ENCODE results near the gene SFTPB. TPM values are rescaled to one million over a fixed set of nuclear protein-coding genes. Genes with fewer than 3 reads are reported as not detected.

Gene SFTPB
- total and polyA plus RNA-seq, 2 donors, result 0.09 to 0.89 TPM

- peaks cover 29 to 38% of the 10 kb centered on the region in 2 donors for H3K36me3 ChIP-seq (ENCODE audit: control insufficient read depth in 2 of 2, insufficient read depth in 2 of 2, low read length in 1 of 2)
- no peak overlapping the region for H3K4me3 ChIP-seq (ENCODE audit: low read length in 2 of 2)
- 96% methylated on average over 3 of the region's 3 CpGs for WGBS
- H3K27me3 ChIP-seq (ENCODE audit: control insufficient read depth in 2 of 2, insufficient read depth in 1 of 2, low read length in 1 of 2), result no peaks in the 10 kb centered on the region
- H3K4me1 ChIP-seq (ENCODE audit: control insufficient read depth in 2 of 2, insufficient read depth in 2 of 2, low read length in 2 of 2), result no peaks in the 10 kb centered on the region
- no peaks in the 10 kb centered on the region for H3K9me3 ChIP-seq (ENCODE audit: control insufficient read depth in 2 of 2, insufficient read depth in 1 of 2, low read length in 1 of 2)
- DNase-seq (ENCODE audit: low read depth in 6 of 9, low spot score in 9 of 9), result no peak
- H3K27ac ChIP-seq (ENCODE audit: low read depth in 1 of 2, low read length in 1 of 2), result no peak overlapping the region
Observed at GRCh38 chr2:85656468-85656867, 11.5 kb downstream of the SFTPB start.

- no peak for DNase-seq (ENCODE audit: low read depth in 6 of 9, low spot score in 9 of 9)
- Histone ChIP-seq H3K27ac (ENCODE audit: low read depth in 1 of 2, low read length in 1 of 2) (no peak overlapping the region), H3K9me3 (ENCODE audit: control insufficient read depth in 2 of 2, insufficient read depth in 1 of 2, low read length in 1 of 2) (no peaks in the 10 kb centered on the region), H3K27me3 (ENCODE audit: control insufficient read depth in 2 of 2, insufficient read depth in 1 of 2, low read length in 1 of 2) (no peaks in the 10 kb centered on the region), H3K36me3 (ENCODE audit: control insufficient read depth in 2 of 2, insufficient read depth in 2 of 2, low read length in 1 of 2) (peaks cover 34 to 38% of the 10 kb centered on the region in 2 donors), H3K4me3 (ENCODE audit: low read length in 2 of 2) (no peak overlapping the region), H3K4me1 (ENCODE audit: control insufficient read depth in 2 of 2, insufficient read depth in 2 of 2, low read length in 2 of 2) (no peaks in the 10 kb centered on the region)
- WGBS, result 95% methylated on average over 7 of the region's 7 CpGs
Observed at GRCh38 chr2:85655961-85656417, 12.0 kb downstream of the SFTPB start.

GRCh38 chr2:85653996-85654395 is 14.0 kb downstream of the SFTPB start:
- no peaks in the 10 kb centered on the region for H3K4me1 ChIP-seq (ENCODE audit: control insufficient read depth in 2 of 2, insufficient read depth in 2 of 2, low read length in 2 of 2)
- WGBS, result 84% methylated on average over 3 of the region's 3 CpGs
- no peak overlapping the region for H3K4me3 ChIP-seq (ENCODE audit: low read length in 2 of 2)
- H3K36me3 ChIP-seq (ENCODE audit: control insufficient read depth in 2 of 2, insufficient read depth in 2 of 2, low read length in 1 of 2), result peaks cover 51 to 52% of the 10 kb centered on the region in 2 donors
- no peaks in the 10 kb centered on the region for H3K9me3 ChIP-seq (ENCODE audit: control insufficient read depth in 2 of 2, insufficient read depth in 1 of 2, low read length in 1 of 2)
- H3K27me3 ChIP-seq (ENCODE audit: control insufficient read depth in 2 of 2, insufficient read depth in 1 of 2, low read length in 1 of 2), result no peaks in the 10 kb centered on the region
- no peak overlapping the region for H3K27ac ChIP-seq (ENCODE audit: low read depth in 1 of 2, low read length in 1 of 2)
- no peak for DNase-seq (ENCODE audit: low read depth in 6 of 9, low spot score in 9 of 9)

GRCh38 chr2:85652056-85652455 is 15.9 kb downstream of the SFTPB start:
- H3K9me3 ChIP-seq (ENCODE audit: control insufficient read depth in 2 of 2, insufficient read depth in 1 of 2, low read length in 1 of 2), result no peaks in the 10 kb centered on the region
- H3K27ac ChIP-seq (ENCODE audit: low read depth in 1 of 2, low read length in 1 of 2), result no peak overlapping the region
- WGBS, result over 99% methylated on average over 2 of the region's 2 CpGs
- H3K4me1 ChIP-seq (ENCODE audit: control insufficient read depth in 2 of 2, insufficient read depth in 2 of 2, low read length in 2 of 2), result no peaks in the 10 kb centered on the region
- peaks cover 65 to 67% of the 10 kb centered on the region in 2 donors for H3K36me3 ChIP-seq (ENCODE audit: control insufficient read depth in 2 of 2, insufficient read depth in 2 of 2, low read length in 1 of 2)
- no peaks in the 10 kb centered on the region for H3K27me3 ChIP-seq (ENCODE audit: control insufficient read depth in 2 of 2, insufficient read depth in 1 of 2, low read length in 1 of 2)
- no peak overlapping the region for H3K4me3 ChIP-seq (ENCODE audit: low read length in 2 of 2)
- no peak for DNase-seq (ENCODE audit: low read depth in 6 of 9, low spot score in 9 of 9)

- H3K4me3 ChIP-seq (ENCODE audit: low read length in 2 of 2), result no peak overlapping the region
- no peak for DNase-seq (ENCODE audit: low read depth in 6 of 9, low spot score in 9 of 9)
- peaks cover 59 to 68% of the 10 kb centered on the region in 2 donors for H3K36me3 ChIP-seq (ENCODE audit: control insufficient read depth in 2 of 2, insufficient read depth in 2 of 2, low read length in 1 of 2)
- WGBS, result 98% methylated on average over 3 of the region's 3 CpGs
- no peaks in the 10 kb centered on the region for H3K27me3 ChIP-seq (ENCODE audit: control insufficient read depth in 2 of 2, insufficient read depth in 1 of 2, low read length in 1 of 2)
- H3K4me1 ChIP-seq (ENCODE audit: control insufficient read depth in 2 of 2, insufficient read depth in 2 of 2, low read length in 2 of 2), result no peaks in the 10 kb centered on the region
- no peak overlapping the region for H3K27ac ChIP-seq (ENCODE audit: low read depth in 1 of 2, low read length in 1 of 2)
- no peaks in the 10 kb centered on the region for H3K9me3 ChIP-seq (ENCODE audit: control insufficient read depth in 2 of 2, insufficient read depth in 1 of 2, low read length in 1 of 2)
Observed at GRCh38 chr2:85651097-85651496, 16.9 kb downstream of the SFTPB start.

- Histone ChIP-seq H3K4me1 (ENCODE audit: control insufficient read depth in 2 of 2, insufficient read depth in 2 of 2, low read length in 2 of 2) (no peaks in the 10 kb centered on the region), H3K4me3 (ENCODE audit: low read length in 2 of 2) (no peak overlapping the region), H3K36me3 (ENCODE audit: control insufficient read depth in 2 of 2, insufficient read depth in 2 of 2, low read length in 1 of 2) (peaks cover 61 to 74% of the 10 kb centered on the region in 2 donors), H3K27me3 (ENCODE audit: control insufficient read depth in 2 of 2, insufficient read depth in 1 of 2, low read length in 1 of 2) (no peaks in the 10 kb centered on the region), H3K27ac (ENCODE audit: low read depth in 1 of 2, low read length in 1 of 2) (no peak overlapping the region), H3K9me3 (ENCODE audit: control insufficient read depth in 2 of 2, insufficient read depth in 1 of 2, low read length in 1 of 2) (no peaks in the 10 kb centered on the region)
- WGBS, result over 99% methylated on average over 4 of the region's 4 CpGs
- no peak for DNase-seq (ENCODE audit: low read depth in 6 of 9, low spot score in 9 of 9)
Observed at GRCh38 chr2:85650456-85650855, 17.5 kb downstream of the SFTPB start.

GRCh38 chr2:85649201-85650190 is 18.5 kb downstream of the SFTPB start:
- H3K27me3 ChIP-seq (ENCODE audit: control insufficient read depth in 2 of 2, insufficient read depth in 1 of 2, low read length in 1 of 2), result no peaks in the 10 kb centered on the region
- no peak for DNase-seq (ENCODE audit: low read depth in 6 of 9, low spot score in 9 of 9)
- H3K9me3 ChIP-seq (ENCODE audit: control insufficient read depth in 2 of 2, insufficient read depth in 1 of 2, low read length in 1 of 2), result no peaks in the 10 kb centered on the region
- 93% methylated on average over 9 of the region's 9 CpGs for WGBS
- peaks cover 70 to 83% of the 10 kb centered on the region in 2 donors for H3K36me3 ChIP-seq (ENCODE audit: control insufficient read depth in 2 of 2, insufficient read depth in 2 of 2, low read length in 1 of 2)
- H3K4me1 ChIP-seq (ENCODE audit: control insufficient read depth in 2 of 2, insufficient read depth in 2 of 2, low read length in 2 of 2), result no peaks in the 10 kb centered on the region
- no peak overlapping the region for H3K27ac ChIP-seq (ENCODE audit: low read depth in 1 of 2, low read length in 1 of 2)
- H3K4me3 ChIP-seq (ENCODE audit: low read length in 2 of 2), result no peak overlapping the region

- 87% methylated on average over 2 of the region's 2 CpGs for WGBS
- no peak overlapping the region for H3K27ac ChIP-seq (ENCODE audit: low read depth in 1 of 2, low read length in 1 of 2)
- peak in 2 of 9 donors; percentile 28 to 43 for DNase-seq (ENCODE audit: low read depth in 6 of 9, low spot score in 9 of 9)
- H3K27me3 ChIP-seq (ENCODE audit: control insufficient read depth in 2 of 2, insufficient read depth in 1 of 2, low read length in 1 of 2), result no peaks in the 10 kb centered on the region
- H3K4me3 ChIP-seq (ENCODE audit: low read length in 2 of 2), result no peak overlapping the region
- H3K36me3 ChIP-seq (ENCODE audit: control insufficient read depth in 2 of 2, insufficient read depth in 2 of 2, low read length in 1 of 2), result peaks cover 76 to 91% of the 10 kb centered on the region in 2 donors
- H3K9me3 ChIP-seq (ENCODE audit: control insufficient read depth in 2 of 2, insufficient read depth in 1 of 2, low read length in 1 of 2), result no peaks in the 10 kb centered on the region
- H3K4me1 ChIP-seq (ENCODE audit: control insufficient read depth in 2 of 2, insufficient read depth in 2 of 2, low read length in 2 of 2), result no peaks in the 10 kb centered on the region
Observed at GRCh38 chr2:85648619-85649018, 19.4 kb downstream of the SFTPB start.

GRCh38 chr2:85647823-85648526 is 20.0 kb downstream of the SFTPB start:
- H3K27ac ChIP-seq (ENCODE audit: low read depth in 1 of 2, low read length in 1 of 2), result no peak overlapping the region
- no peak overlapping the region for H3K4me3 ChIP-seq (ENCODE audit: low read length in 2 of 2)
- peaks cover 79 to 91% of the 10 kb centered on the region in 2 donors for H3K36me3 ChIP-seq (ENCODE audit: control insufficient read depth in 2 of 2, insufficient read depth in 2 of 2, low read length in 1 of 2)
- DNase-seq (ENCODE audit: low read depth in 6 of 9, low spot score in 9 of 9), result no peak
- no peaks in the 10 kb centered on the region for H3K27me3 ChIP-seq (ENCODE audit: control insufficient read depth in 2 of 2, insufficient read depth in 1 of 2, low read length in 1 of 2)
- WGBS, result 96% methylated on average over 10 of the region's 10 CpGs
- no peaks in the 10 kb centered on the region for H3K9me3 ChIP-seq (ENCODE audit: control insufficient read depth in 2 of 2, insufficient read depth in 1 of 2, low read length in 1 of 2)
- H3K4me1 ChIP-seq (ENCODE audit: control insufficient read depth in 2 of 2, insufficient read depth in 2 of 2, low read length in 2 of 2), result no peaks in the 10 kb centered on the region

Data from thymus (tissue), 11 donors.